PFSK-1 (cell line): ENCODE data around the gene DMBX1.

Experiments used
- FOXP2 ChIP-seq: optimal IDR thresholded peaks from 2 replicates; pipeline ENCODE3; 2011; ENCODE audit warnings: borderline replicate concordance, control low read depth, inconsistent platforms; ENCODE audit not compliant: insufficient read depth; ENCODE audit errors: extremely low read length, extremely low read depth
- POLR2AphosphoS5 ChIP-seq: IDR thresholded peaks from 2 replicates; pipeline ENCODE4 v1.6.1; 2012; ENCODE audit warnings: low read depth, mild to moderate bottlenecking, control low read depth, low read length, moderate library complexity
- SIN3A ChIP-seq: IDR thresholded peaks from 2 replicates; pipeline ENCODE4 v1.6.1; 2012; ENCODE audit warnings: mild to moderate bottlenecking, low read length, moderate library complexity, borderline replicate concordance; ENCODE audit not compliant: insufficient read depth
- TAF1 ChIP-seq: IDR thresholded peaks from 2 replicates; pipeline ENCODE4 v1.6.1; 2012; ENCODE audit warnings: low read length, control low read depth, borderline replicate concordance; ENCODE audit not compliant: insufficient read depth
- TF ChIP-seq, protein P1 (sequence below), 2 experiments: IDR thresholded peaks; 2 replicates each; pipeline versions ENCODE4 v1.6.1 to v1.8.0; 2011 to 2012; ENCODE audit warnings: low read depth in 2 of 2, low read length in 2 of 2, control low read depth in 1 of 2, inconsistent platforms in 1 of 2, mild to moderate bottlenecking in 1 of 2, moderate library complexity in 1 of 2; ENCODE audit not compliant: insufficient read depth in 1 of 2

The DMBX1 gene

DNA sequence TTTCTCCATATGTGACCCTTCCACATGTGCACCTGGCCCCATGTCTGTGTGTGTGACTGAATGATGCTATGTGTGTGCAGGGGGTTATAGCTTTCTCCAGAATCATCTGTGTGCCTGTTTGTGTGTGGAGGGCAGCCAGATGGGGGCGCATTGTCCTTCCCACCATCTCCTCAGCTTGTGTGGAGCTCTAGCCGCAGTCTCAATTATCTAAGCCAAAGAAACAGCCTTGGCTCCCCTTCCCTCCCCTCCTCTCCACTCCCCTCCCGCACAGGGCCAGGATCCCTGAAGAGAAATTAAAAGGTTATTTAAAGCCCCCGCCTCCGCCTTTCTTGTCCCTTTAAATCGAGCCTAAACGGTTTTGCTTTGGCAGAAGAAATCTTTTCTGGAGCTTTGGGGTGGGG, 1.8 kb upstream of the DMBX1 start:
- TF ChIP-seq TAF1 = no peak
- TF ChIP-seq POLR2AphosphoS5 = no peak
- TF ChIP-seq, protein P1, sequence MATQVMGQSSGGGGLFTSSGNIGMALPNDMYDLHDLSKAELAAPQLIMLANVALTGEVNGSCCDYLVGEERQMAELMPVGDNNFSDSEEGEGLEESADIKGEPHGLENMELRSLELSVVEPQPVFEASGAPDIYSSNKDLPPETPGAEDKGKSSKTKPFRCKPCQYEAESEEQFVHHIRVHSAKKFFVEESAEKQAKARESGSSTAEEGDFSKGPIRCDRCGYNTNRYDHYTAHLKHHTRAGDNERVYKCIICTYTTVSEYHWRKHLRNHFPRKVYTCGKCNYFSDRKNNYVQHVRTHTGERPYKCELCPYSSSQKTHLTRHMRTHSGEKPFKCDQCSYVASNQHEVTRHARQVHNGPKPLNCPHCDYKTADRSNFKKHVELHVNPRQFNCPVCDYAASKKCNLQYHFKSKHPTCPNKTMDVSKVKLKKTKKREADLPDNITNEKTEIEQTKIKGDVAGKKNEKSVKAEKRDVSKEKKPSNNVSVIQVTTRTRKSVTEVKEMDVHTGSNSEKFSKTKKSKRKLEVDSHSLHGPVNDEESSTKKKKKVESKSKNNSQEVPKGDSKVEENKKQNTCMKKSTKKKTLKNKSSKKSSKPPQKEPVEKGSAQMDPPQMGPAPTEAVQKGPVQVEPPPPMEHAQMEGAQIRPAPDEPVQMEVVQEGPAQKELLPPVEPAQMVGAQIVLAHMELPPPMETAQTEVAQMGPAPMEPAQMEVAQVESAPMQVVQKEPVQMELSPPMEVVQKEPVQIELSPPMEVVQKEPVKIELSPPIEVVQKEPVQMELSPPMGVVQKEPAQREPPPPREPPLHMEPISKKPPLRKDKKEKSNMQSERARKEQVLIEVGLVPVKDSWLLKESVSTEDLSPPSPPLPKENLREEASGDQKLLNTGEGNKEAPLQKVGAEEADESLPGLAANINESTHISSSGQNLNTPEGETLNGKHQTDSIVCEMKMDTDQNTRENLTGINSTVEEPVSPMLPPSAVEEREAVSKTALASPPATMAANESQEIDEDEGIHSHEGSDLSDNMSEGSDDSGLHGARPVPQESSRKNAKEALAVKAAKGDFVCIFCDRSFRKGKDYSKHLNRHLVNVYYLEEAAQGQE (IDR thresholded peaks at IDR 0.05; ENCODE audit: insufficient read depth in 1 of 2, low read depth in 2 of 2, low read length in 2 of 2) = no peak
- TF ChIP-seq SIN3A = no peak
- TF ChIP-seq FOXP2 = no peak

DNA sequence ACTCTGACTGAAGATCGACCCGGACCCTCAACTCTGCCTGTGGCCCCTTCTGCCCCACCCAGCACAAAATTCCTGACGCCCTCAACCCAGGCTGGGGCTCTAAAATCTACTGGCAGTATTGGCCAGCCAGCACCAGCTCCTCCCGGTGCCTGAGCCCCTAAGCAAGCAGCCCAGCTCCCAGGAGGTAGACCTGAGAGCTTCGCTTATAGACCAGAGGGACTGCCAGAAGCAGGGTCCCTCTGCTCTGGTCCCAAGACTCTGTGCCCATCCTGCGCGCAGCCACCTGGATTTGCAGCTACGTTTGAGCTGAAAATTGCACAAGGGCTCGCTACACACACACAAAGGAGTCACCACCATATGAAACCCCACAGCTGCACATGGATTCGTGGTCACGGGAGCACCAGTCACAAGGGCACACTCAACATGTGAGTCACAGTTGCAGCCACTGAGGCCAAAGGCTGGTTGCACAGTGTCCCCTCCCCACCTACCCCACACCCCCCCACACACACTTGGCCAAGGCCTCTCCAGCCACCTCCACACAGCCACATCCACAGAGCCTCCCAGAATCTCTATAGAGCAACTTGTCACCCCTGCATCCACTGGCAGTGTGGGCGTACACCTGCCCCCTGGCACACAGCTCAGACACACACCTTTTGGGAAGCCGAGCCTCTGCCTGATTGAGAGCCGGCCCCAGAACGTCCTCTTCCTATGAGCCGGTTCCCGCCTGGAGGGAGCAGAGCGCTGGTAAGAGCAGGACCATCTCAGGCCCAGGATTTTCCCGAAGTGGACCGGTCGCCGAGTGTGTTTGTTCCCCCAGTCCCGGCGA, 1.1 kb upstream of the DMBX1 start:
- TF ChIP-seq SIN3A = no peak
- TF ChIP-seq, protein P1 (IDR thresholded peaks at IDR 0.05; ENCODE audit: insufficient read depth in 1 of 2, low read depth in 2 of 2, low read length in 2 of 2) = no peak
- no peak for TF ChIP-seq TAF1
- TF ChIP-seq FOXP2 = no peak
- TF ChIP-seq POLR2AphosphoS5 = no peak

DNA sequence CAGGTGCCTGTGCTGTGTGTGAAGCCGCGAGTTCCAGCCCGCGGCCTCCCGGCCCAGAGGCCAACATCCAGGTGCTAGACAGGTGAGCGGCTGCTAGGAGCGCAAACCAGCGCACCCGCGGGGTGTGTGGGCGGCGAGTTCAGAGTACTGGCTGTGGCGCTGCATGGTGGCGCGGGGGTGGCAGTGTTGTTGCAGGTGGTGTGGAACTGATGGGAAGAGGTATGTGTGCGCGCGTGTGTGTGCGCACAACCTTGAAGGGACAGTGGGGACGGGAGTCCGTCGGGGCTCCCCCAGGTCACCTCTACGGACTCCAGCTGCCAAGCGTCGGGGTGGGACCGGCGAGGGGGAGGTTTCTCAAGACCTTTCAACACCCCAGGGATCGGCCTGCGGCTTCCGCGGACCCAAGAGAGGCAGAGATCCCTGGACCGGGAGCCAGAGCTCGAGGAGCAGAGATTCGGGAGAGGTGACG, 433 bp upstream of the DMBX1 start:
- TF ChIP-seq, protein P1 (IDR thresholded peaks at IDR 0.05; ENCODE audit: insufficient read depth in 1 of 2, low read depth in 2 of 2, low read length in 2 of 2) = no peak
- TF ChIP-seq FOXP2 (no peak), TAF1 (no peak), SIN3A (no peak), POLR2AphosphoS5 (no peak)

DNA sequence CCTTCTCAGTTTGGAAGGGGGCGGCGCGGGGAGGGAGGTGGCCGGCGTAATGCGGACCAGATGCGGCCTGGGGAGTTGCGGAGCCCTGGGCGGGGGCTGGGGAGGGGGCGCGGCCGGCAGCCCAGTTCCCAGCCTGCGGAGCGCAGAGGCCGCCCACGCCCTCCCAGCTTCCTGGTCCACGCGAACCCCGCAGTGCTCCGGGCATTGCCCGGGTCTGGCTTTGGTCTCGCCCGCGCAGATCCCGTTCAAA, 695 bp downstream of the DMBX1 start:
- TF ChIP-seq, protein P1 (IDR thresholded peaks at IDR 0.05; ENCODE audit: insufficient read depth in 1 of 2, low read depth in 2 of 2, low read length in 2 of 2) = no peak
- TF ChIP-seq FOXP2 (no peak), TAF1 (no peak), SIN3A (no peak), POLR2AphosphoS5 (no peak)
